ENCODE measurements around the gene HNRNPUL1. TPM values are rescaled to one million over a fixed set of nuclear protein-coding genes. Genes with fewer than 3 reads are reported as not detected.

HNRNPUL1 gene
- 289 to 322 TPM (median 318 TPM) in 5 replicates for total RNA-seq (2022; extraction: Qiagen RNA extraction; ENCODE audit: low read depth)

GRCh38 chr19:41263850-41264580, at the start of gene HNRNPUL1:
Gene HNRNPUL1 (plus strand): TSS chr19:41264372. CDS start chr19:41264504, 132 bp downstream.

GRCh38 chr19:41218615-41219507, 45.3 kb upstream of the HNRNPUL1 start, which contains the start of gene AXL:
Gene AXL (plus strand): TSS chr19:41219223. CDS start chr19:41219393, 170 bp downstream.

GRCh38 chr19:41310033-41310831, 46.1 kb downstream of the HNRNPUL1 start, which contains the start of gene CCDC97:
Gene CCDC97 (plus strand): TSS chr19:41310172. CDS start chr19:41310311, 139 bp downstream.

GRCh38 chr19:41353466-41354342, 89.5 kb downstream of the HNRNPUL1 start, which contains the start of gene TGFB1:
Gene TGFB1 (minus strand): TSS chr19:41353922. CDS start chr19:41353044, 878 bp downstream.

Other genes starting within 250 kb of the HNRNPUL1 start
- gene CYP2A13, start 175.9 kb upstream of the HNRNPUL1 start, total RNA-seq (2022; extraction: Qiagen RNA extraction; ENCODE audit: low read depth) = not detected in 5 replicates
- not detected in 5 replicates for gene CYP2F1, start 149.9 kb upstream of the HNRNPUL1 start, total RNA-seq (2022; extraction: Qiagen RNA extraction; ENCODE audit: low read depth)
- 20.6 to 26.6 TPM (median 26.0 TPM) in 5 replicates for gene CYP2S1, start 71.2 kb upstream of the HNRNPUL1 start, total RNA-seq (2022; extraction: Qiagen RNA extraction; ENCODE audit: low read depth)
- gene AXL, start 45.1 kb upstream of the HNRNPUL1 start, total RNA-seq (2022; extraction: Qiagen RNA extraction; ENCODE audit: low read depth) = 114 to 129 TPM (median 122 TPM) in 5 replicates
- 30.4 to 43.7 TPM (median 40.8 TPM) in 5 replicates for gene CCDC97, start 45.8 kb downstream of the HNRNPUL1 start, total RNA-seq (2022; extraction: Qiagen RNA extraction; ENCODE audit: low read depth)
- 137 to 164 TPM (median 148 TPM) in 5 replicates for gene TGFB1, start 89.5 kb downstream of the HNRNPUL1 start, total RNA-seq (2022; extraction: Qiagen RNA extraction; ENCODE audit: low read depth)
- gene B9D2, start 99.8 kb downstream of the HNRNPUL1 start, total RNA-seq (2022; extraction: Qiagen RNA extraction; ENCODE audit: low read depth) = 23.3 to 35.3 TPM (median 33.2 TPM) in 5 replicates
- 2.5 to 5.1 TPM (median 3.9 TPM) in 5 replicates for gene TMEM91, start 112.2 kb downstream of the HNRNPUL1 start, total RNA-seq (2022; extraction: Qiagen RNA extraction; ENCODE audit: low read depth)
- 79.6 to 101 TPM (median 99.0 TPM) in 5 replicates for gene EXOSC5, start 133.0 kb downstream of the HNRNPUL1 start, total RNA-seq (2022; extraction: Qiagen RNA extraction; ENCODE audit: low read depth)
- gene BCKDHA, start 133.4 kb downstream of the HNRNPUL1 start, total RNA-seq (2022; extraction: Qiagen RNA extraction; ENCODE audit: low read depth) = 39.3 to 45.6 TPM (median 42.8 TPM) in 5 replicates
- 0.08 to 0.25 TPM in 2 of 5 replicates, not detected in the others for gene B3GNT8, start 163.0 kb downstream of the HNRNPUL1 start, total RNA-seq (2022; extraction: Qiagen RNA extraction; ENCODE audit: low read depth)
- gene DMAC2, start 175.5 kb downstream of the HNRNPUL1 start, total RNA-seq (2022; extraction: Qiagen RNA extraction; ENCODE audit: low read depth) = 103 to 125 TPM (median 108 TPM) in 5 replicates
- gene ERICH4, start 178.8 kb downstream of the HNRNPUL1 start, total RNA-seq (2022; extraction: Qiagen RNA extraction; ENCODE audit: low read depth) = 0.10 TPM in 1 of 5 replicates, not detected in the others

Measured in A549 treated with RU486 at 1 μM for 4 hours (cell line).